Measurements from ENCODE around the gene ACKR1. TPM values are rescaled to one million over a fixed set of nuclear protein-coding genes. Genes with fewer than 3 reads are reported as not detected.

Gene ACKR1
- total RNA-seq, 1 donor from 2014 or later = not detected

- Histone ChIP-seq H3K9ac (no peak overlapping the region), H3K27ac (no peak overlapping the region), H3K27me3 (peaks cover 91% of the 10 kb centered on the region), H3K36me3 (no peaks in the 10 kb centered on the region), H3K4me3 (peak overlapping the region; percentile 0), H2AFZ (replicated peaks) (no peak overlapping the region), H3K79me2 (ENCODE audit: low read depth) (no peaks in the 10 kb centered on the region), H3K4me1 (peaks cover 18% of the 10 kb centered on the region), H3K4me2 (peak overlapping the region; percentile 68), H3F3A (ENCODE audit: low read depth) (no peaks in the 10 kb centered on the region), H3K9me3 (ENCODE audit: low read depth) (no peaks in the 10 kb centered on the region), H4K20me1 (ENCODE audit: low read depth) (no peaks in the 10 kb centered on the region)
- Mint-ChIP-seq H3K4me1 (peaks cover 21% of the 10 kb centered on the region), H3K4me3 (no peak overlapping the region), H3K27ac (peak overlapping the region; percentile 57), H3K9me3 (no peaks in the 10 kb centered on the region), H3K27me3 (ENCODE audit: insufficient read depth, low read depth) (peaks cover 20% of the 10 kb centered on the region), H3K36me3 (no peaks in the 10 kb centered on the region)
- TF ChIP-seq EZH2 (IDR thresholded peaks at IDR 0.05) (no peak), CTCF (IDR thresholded peaks at IDR 0.05) (no peak), EZH2phosphoT487 (IDR thresholded peaks at IDR 0.05) (peak; percentile 31)
- DNase-seq (ENCODE audit: low spot score) = peak; percentile 74
Measured at GRCh38 chr1:159218649-159219636, 14.3 kb downstream of the ACKR1 start.

GRCh38 chr1:159222075-159222865, 17.6 kb downstream of the ACKR1 start:
- Histone ChIP-seq H2AFZ (replicated peaks) (no peak overlapping the region), H3K27me3 (peaks cover 63% of the 10 kb centered on the region), H3K36me3 (no peaks in the 10 kb centered on the region), H3K4me3 (no peak overlapping the region), H3F3A (ENCODE audit: low read depth) (no peaks in the 10 kb centered on the region), H3K4me2 (no peak overlapping the region), H3K27ac (no peak overlapping the region), H4K20me1 (ENCODE audit: low read depth) (no peaks in the 10 kb centered on the region), H3K9ac (no peak overlapping the region), H3K79me2 (ENCODE audit: low read depth) (no peaks in the 10 kb centered on the region), H3K9me3 (ENCODE audit: low read depth) (no peaks in the 10 kb centered on the region), H3K4me1 (peaks cover 18% of the 10 kb centered on the region)
- Mint-ChIP-seq H3K4me1 (peaks cover 21% of the 10 kb centered on the region), H3K9me3 (no peaks in the 10 kb centered on the region), H3K27me3 (ENCODE audit: insufficient read depth, low read depth) (peaks cover 4% of the 10 kb centered on the region), H3K27ac (no peak overlapping the region), H3K36me3 (no peaks in the 10 kb centered on the region), H3K4me3 (no peak overlapping the region)
- TF ChIP-seq CTCF (IDR thresholded peaks at IDR 0.05) (no peak), EZH2phosphoT487 (IDR thresholded peaks at IDR 0.05) (no peak), EZH2 (IDR thresholded peaks at IDR 0.05) (no peak)
- DNase-seq (ENCODE audit: low spot score) = no peak

GRCh38 chr1:159223004-159223403, 18.3 kb downstream of the ACKR1 start:
- Histone ChIP-seq H3K27ac (no peak overlapping the region), H3K4me1 (peaks cover 23% of the 10 kb centered on the region), H3K4me3 (no peak overlapping the region), H3F3A (ENCODE audit: low read depth) (no peaks in the 10 kb centered on the region), H3K27me3 (peaks cover 55% of the 10 kb centered on the region), H3K79me2 (ENCODE audit: low read depth) (no peaks in the 10 kb centered on the region), H3K4me2 (no peak overlapping the region), H3K9me3 (ENCODE audit: low read depth) (no peaks in the 10 kb centered on the region), H2AFZ (replicated peaks) (no peak overlapping the region), H4K20me1 (ENCODE audit: low read depth) (no peaks in the 10 kb centered on the region), H3K9ac (no peak overlapping the region), H3K36me3 (no peaks in the 10 kb centered on the region)
- H3K27me3 Mint-ChIP-seq (ENCODE audit: insufficient read depth, low read depth) = peaks cover 4% of the 10 kb centered on the region
- peaks cover 21% of the 10 kb centered on the region for H3K4me1 Mint-ChIP-seq
- H3K4me3 Mint-ChIP-seq = no peak overlapping the region
- TF ChIP-seq CTCF (IDR thresholded peaks at IDR 0.05) (no peak), EZH2 (IDR thresholded peaks at IDR 0.05) (no peak), EZH2phosphoT487 (IDR thresholded peaks at IDR 0.05) (no peak)
- H3K9me3 Mint-ChIP-seq = no peaks in the 10 kb centered on the region
- no peak overlapping the region for H3K27ac Mint-ChIP-seq
- H3K36me3 Mint-ChIP-seq = no peaks in the 10 kb centered on the region
- no peak for DNase-seq (ENCODE audit: low spot score)

Data from neural progenitor cell (in vitro differentiated cells).